Activated CD8-positive, alpha-beta memory T cell treated with anti-CD3 and anti-CD28 coated beads for 4 hours (primary cell): ENCODE data around the gene NECTIN4.
A peak's percentile ranks its signal among the peaks of the same experiment; 100 is the strongest.
"Not testable (repeated sequence)": the region's sequence is repeated elsewhere in the genome, so short reads cannot be mapped to it uniquely, and the experiment has no call there.

Source experiments
- DNase-seq, 2 donors: peaks; one replicate each; pipeline ENCODE4 v3.0.0-alpha.2; 2020; ENCODE audit warnings: low read depth in 2 of 2

The NECTIN4 gene

GRCh38 chr1:161059293-161059692 lies 30.1 kb downstream of the NECTIN4 start:
- DNase-seq = no peak

GRCh38 chr1:161054805-161055204 lies 34.6 kb downstream of the NECTIN4 start:
- DNase-seq = no peak

DNA sequence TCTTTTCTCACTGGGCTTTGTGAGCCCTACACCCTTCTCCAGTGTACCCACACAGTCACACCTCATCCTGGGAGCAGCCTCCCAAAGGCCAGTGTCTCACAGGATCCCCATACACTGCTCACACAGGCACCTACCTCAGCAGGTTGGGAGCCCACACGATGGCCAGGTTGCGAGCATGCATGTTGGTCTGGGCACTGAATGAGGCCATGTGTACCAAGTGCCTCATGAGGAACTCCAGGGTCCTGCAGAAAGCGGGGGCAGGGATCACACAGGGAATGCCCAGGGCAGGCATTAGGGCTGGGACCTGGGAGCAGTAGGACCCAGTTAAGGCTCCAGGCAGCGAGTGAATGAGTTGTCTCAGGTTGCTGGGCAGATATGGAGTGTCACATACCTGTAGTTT lies 35.1 kb downstream of the NECTIN4 start:
- no peak for DNase-seq

GRCh38 chr1:161052899-161053298 lies 36.5 kb downstream of the NECTIN4 start:
- no peak for DNase-seq

- DNase-seq = no peak
These were observed 38.1 kb downstream of the NECTIN4 start for GRCh38 chr1:161051219-161051618.

DNA sequence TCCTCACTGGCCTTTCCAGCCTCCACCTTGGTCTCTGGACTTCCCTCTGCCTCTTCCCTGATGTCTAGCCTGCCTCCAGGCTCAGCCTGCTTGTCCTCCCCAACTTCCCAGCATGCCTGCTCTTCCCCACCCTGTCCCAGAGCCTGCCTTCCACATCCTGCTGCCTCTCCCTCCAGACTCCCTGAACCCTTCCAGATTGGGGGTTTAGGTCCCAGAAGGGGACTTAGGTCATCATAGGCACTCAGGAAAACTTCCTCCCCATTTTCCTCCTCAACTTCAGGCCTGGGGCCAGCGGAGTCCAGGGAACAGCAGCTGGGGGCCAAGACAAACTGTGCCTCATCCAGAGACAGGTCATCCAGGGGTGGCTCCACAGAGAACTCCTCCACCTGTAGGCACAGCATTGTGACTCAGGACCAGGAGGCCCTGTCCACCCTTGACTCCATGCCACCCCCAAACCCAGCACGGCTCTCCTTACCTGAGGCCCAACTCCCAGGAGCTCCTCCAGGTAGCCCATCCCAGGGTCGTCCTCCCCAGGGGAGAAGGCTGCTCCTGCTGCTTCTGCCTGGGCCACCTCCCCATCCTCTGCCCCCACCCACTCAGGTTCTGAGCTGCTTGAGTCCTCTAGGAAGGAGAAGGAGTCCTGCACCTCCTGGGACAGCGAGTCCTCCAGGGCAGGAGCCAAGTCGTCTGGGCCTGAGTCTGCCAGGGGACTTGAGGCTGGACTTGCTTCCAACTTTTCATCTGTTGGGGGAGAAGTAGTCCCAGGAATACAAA lies 40.2 kb downstream of the NECTIN4 start:
- no peak for DNase-seq

DNA sequence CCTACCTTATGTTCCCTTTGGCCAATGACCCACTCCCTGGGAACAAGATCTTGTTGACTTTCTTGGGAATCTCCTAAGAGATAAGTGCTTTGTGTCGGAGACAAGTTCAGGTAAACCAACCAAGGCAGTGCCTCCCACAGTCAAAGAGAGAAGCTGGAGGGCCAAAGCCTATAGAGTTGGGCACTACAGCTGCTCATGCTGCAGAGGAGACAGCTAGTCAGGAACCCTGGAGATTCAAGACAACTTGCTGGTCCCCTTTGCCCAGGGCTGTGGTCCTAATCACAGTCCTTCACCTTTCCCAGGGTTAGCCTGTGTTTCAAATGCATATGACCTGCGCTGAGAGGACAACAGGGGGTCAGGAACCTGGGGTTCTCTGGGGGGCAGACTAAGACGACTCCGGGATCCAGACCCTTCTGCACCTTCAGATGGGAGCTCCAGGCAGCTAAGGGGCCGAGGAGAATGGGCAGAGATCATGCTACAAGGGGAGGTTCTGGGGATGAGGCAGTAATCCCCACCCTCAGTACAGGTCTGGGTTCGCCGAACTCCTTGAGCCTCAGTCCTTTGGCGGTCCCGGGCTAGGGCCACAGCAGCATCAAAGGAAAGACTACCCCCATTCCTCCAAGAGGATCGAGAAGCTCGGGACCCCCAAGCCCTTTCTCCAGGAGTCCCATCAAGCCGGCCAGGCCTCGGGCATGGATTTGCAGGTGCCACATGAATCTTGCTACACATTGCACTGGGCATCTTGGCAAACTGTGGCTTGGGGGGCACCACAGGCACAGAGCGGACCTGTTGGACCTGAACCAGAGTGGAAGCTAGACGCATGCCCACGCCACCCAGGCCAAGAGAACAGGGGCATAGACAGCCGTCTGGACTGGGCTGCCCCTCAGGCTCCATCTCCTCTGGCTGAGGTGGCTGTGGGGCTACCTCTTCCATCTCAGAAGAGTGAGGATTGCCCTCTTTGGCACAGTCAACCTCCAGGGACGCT lies 41.6 kb downstream of the NECTIN4 start:
- no peak for DNase-seq

- no peak for DNase-seq
These were observed 42.6 kb downstream of the NECTIN4 start for GRCh38 chr1:161046605-161047228.

- peak; percentile 85 to 88 for DNase-seq
These were observed 43.4 kb downstream of the NECTIN4 start, which contains the start of gene USF1 for GRCh38 chr1:161045736-161046604. Gene USF1 (minus strand): TSS chr1:161045977. CDS start chr1:161043275, 2,702 bp downstream.

- peak in 1 of 2 donors; percentile 39 for DNase-seq
These were observed 44.2 kb downstream of the NECTIN4 start for GRCh38 chr1:161044908-161045735.

DNA sequence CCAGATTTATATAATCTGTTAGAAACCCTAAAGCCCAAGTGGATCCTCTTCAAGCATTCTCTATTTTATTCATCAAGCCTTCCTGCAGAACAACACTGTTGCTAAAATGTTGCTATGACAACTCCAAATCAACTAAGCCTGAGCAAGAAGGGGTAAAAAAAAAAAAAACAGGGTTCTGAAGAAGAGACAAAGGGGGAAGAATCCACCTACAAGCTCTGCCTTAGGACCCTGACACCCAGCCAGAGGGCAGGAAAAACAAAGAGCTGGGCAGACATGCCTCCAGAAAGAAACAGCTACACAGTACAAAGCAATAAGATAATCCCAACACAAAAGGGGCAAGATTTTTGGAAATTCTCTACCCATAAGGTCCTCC lies 44.8 kb downstream of the NECTIN4 start:
- DNase-seq = no peak

DNA sequence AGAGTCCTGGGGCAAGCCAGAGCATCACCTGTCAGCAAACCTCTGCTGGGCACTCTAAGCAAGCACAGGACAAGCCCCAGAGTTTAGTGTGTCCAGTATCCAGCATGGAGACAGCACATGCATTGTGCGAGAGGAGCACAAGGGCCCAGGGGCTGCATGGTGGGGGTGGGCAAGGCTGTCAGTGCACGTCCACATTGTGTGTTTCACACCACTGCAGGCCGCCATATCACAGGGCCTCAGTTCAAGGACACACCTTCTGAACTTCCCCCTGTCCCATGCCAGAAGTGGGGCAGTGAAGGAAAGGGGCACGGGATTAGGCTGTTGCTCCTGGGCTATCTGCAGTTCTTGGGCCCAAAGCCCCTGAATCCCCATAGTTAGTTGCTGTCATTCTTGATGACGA lies 49.8 kb downstream of the NECTIN4 start:
- DNase-seq = no peak

DNA sequence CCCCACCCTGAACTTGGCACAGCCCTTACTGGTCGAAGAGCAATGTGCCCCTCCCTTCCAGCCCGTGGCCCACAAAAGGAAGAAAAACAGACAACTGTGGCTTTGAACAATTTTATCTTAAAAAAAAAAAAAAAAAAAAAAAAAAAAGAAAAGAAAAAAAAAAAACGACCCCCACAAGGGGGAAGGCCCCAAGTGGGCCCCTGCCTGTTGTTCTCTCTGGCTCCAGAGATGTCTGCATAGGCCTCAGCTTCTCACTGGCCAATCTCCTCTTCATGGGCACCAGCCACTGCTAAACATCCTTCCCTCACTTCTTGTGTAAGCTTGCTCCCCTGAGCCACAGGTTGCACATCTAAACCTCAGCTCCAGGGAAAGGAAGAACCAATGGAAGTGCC lies 50.2 kb downstream of the NECTIN4 start:
- no peak for DNase-seq

DNA sequence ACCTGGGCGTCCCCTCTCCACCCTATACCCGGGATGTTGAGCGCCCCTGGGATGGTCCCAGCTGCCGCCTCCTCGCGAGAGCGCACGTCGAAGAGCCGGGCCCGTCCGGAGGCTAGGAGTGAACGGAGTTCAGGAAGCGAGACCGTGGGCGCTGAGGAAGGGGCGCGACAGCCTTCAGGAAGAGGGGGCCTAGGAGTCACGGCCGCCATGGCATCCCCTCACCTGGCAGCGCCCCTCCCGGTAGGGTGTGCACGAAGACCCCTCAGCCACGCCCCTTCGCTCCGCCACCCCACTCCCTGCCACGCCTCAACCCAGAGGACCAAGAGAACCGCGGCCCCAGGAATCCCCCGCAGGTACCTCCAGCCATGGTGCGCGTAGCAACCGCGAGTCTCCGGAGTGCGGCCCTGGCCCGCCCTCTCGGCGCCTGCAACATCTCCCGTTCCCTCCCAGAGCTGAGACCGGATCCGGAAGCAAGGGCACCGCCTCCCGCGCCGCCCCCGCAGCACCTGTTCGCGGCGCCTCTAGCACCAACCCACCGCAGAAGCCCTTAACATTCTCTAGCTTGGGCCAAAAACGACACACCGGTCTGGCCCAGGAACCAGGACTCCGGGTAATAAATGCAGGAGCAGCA lies 50.7 kb downstream of the NECTIN4 start, which contains the start of gene TSTD1:
Gene TSTD1 (minus strand): TSS at position 442 of the 631 bp plus-strand sequence. CDS start 75 bp downstream, at position 367.
- peak; percentile 73 to 75 for DNase-seq

DNA sequence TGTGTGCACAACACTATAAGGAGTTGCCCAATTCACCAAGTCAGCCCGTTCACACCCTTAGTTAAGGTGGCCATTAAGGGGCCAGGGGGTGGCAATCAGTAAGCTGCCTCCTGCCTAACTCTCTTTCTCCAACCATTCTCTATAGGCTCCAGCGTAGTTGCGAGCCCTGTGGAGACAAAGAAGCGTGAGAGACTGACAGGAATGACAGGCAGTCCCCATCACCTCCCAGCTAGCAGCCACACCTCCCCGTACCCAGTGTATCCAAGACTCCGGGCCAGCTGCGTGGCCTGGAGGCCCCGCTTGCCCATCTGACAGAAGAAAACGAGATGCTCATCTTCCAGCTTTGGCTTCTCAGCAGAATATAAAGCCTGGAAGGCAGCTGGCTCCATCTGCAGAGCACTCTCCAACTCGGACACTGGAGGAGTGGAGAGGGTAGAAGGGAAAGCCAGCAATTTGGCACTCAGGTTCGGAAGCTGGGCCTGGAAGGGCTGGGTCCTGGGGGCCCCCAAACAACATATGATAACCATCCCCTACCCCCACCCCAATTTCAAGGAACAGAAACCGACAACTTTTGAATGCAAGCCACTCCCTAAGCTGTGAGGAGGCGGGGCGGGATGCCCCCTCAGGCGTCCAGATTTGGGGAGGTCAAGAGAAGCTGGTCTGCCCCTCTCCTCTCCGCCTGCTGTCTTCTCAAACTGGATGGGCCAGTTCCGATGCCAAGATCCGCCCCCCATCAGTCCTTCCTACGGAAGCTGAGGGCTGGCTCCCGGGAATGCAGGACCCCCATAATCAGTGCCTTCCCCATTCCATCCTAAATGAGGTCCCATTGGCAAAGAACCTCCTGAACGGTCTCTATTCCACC lies 51.5 kb downstream of the NECTIN4 start:
- no peak for DNase-seq

GRCh38 chr1:161033751-161034150 lies 55.6 kb downstream of the NECTIN4 start:
- no peak for DNase-seq

DNA sequence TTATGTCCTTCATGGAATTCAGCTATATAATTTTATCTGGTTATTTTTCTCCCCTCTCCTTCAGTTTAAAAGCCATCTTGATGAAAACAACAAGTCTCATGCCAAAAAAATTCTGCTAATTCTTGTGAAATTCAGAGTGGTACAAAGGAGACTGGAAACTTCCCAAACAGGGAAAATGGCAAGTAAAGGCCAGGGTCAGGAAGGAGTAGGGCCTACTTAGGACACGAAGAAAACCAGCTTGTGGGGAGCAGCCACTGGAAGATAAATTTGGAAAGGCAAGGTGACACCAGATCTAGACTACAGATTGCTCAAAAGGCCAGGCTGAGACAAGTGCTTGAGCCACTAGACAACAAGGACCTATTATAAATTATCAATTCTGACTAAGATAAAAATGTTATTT lies 56.9 kb downstream of the NECTIN4 start:
- no peak for DNase-seq

- no peak for DNase-seq
These were observed 57.5 kb downstream of the NECTIN4 start for GRCh38 chr1:161031874-161032273.

DNA sequence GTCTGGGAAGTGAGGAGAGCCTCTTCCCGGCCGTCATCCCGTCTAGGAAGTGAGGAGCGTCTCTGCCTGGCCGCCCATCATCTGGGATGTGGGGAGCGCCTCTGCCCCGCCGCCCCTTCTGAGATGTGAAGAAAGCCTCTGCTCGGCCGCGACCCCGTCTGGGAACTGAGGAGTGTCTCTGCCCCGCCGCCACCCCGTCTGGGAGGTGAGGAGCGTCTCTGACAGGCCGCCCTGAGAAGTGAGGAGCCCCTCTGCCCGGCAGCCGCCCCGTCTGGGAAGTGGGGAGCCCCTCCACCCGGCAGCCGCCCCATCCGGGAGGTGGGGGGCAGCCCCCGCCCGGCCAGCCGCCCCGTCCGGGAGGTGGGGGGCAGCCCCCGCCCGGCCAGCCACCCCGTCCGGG lies 59.9 kb downstream of the NECTIN4 start:
- not testable (repeated sequence) for DNase-seq
